ACC112 (cell line): Measurements from ENCODE around the gene CD276.

Experiments used
- H2AFZ ChIP-seq: fragments of 200-600 bp; sonication (generic); one replicate; pipeline ENCODE4 v1.6.0; 2017; ENCODE audit warnings: antibody characterized with exemption, low read length; ENCODE audit not compliant: unreplicated experiment
- H3K27ac ChIP-seq: fragments of 200-600 bp; sonication (generic); 2 replicates; pipeline ENCODE4 v1.5.1; 2014; ENCODE audit warnings: low read depth, mild to moderate bottlenecking, antibody characterized with exemption, low read length, moderate library complexity
- H3K27me3 ChIP-seq: fragments of 200-600 bp; sonication (generic); 2 replicates; pipeline ENCODE4 v1.6.1; 2014; ENCODE audit warnings: mild to moderate bottlenecking, antibody characterized with exemption, low read length, moderate library complexity, mixed read lengths; ENCODE audit not compliant: insufficient read depth
- H3K36me3 ChIP-seq: fragments of 200-600 bp; sonication (generic); 2 replicates; pipeline ENCODE4 v1.6.1; 2016; ENCODE audit warnings: mild to moderate bottlenecking, antibody characterized with exemption, low read length, moderate library complexity, mixed read lengths; ENCODE audit not compliant: insufficient read depth
- H3K4me1 ChIP-seq: fragments of 200-600 bp; sonication (generic); one replicate; pipeline ENCODE4 v1.6.1; 2016; ENCODE audit warnings: low read length, mixed read lengths; ENCODE audit not compliant: insufficient read depth, unreplicated experiment, control insufficient read depth
- H3K4me3 ChIP-seq: fragments of 200-600 bp; sonication (generic); 2 replicates; pipeline ENCODE4 v1.5.1; 2014; ENCODE audit warnings: mild to moderate bottlenecking, low read depth, low read length
- H3K79me2 ChIP-seq: fragments of 200-600 bp; sonication (generic); one replicate; pipeline ENCODE4 v1.6.0; 2016; ENCODE audit warnings: low read length; ENCODE audit not compliant: control insufficient read depth, unreplicated experiment, insufficient read depth

The CD276 gene

DNA sequence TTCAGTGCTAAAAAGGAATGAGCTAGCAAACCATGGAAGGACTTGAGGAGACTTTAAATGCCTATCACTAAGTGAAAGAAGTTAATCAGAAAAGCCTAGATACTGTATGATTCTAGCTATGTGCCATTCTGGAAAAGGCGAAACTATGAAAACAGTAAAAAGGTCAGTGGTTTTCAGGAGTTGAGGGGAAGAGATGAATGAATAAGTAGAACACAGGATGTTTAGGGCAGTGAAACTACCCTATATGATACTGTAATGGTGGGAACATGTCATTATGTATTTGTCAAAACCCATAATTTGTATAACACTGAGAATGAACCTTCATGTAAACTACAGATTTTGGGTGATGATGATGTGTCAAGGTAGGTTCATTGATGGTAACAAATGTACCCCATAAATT is 9.6 kb upstream of the CD276 start:
- Histone ChIP-seq H3K4me3 (no peak overlapping the region), H3K36me3 (no peaks in the 10 kb centered on the region), H2AFZ (no peak overlapping the region), H3K27me3 (peaks cover 50% of the 10 kb centered on the region), H3K27ac (no peak overlapping the region), H3K4me1 (no peaks in the 10 kb centered on the region), H3K79me2 (no peaks in the 10 kb centered on the region)

DNA sequence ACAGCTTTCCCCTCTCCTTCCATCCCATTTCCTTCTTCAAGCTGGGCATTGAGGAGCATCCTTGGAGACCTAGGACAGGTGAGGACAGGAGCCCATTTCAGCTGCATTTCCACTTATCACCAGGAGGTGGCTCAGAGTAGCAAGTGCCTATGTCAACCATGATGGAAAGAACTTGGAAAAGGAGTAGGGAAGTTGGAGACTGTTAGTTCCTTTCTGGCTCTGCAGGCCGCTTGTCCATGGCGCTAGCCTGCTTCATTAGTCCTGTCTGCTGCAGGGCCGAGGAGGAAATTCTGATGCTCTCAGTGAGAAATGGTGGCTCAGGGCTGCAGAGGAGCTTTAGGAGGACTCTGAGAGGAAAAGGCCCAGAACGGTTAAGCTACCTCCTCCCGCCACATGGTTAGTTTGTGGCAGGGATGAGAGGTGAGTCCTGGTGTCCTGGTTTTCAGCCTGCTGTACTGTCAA is 7.0 kb upstream of the CD276 start:
- Histone ChIP-seq H3K27ac (no peak overlapping the region), H3K36me3 (no peaks in the 10 kb centered on the region), H3K4me1 (peaks cover 12% of the 10 kb centered on the region), H3K79me2 (no peaks in the 10 kb centered on the region), H2AFZ (no peak overlapping the region), H3K27me3 (peaks cover 29% of the 10 kb centered on the region), H3K4me3 (no peak overlapping the region)

DNA sequence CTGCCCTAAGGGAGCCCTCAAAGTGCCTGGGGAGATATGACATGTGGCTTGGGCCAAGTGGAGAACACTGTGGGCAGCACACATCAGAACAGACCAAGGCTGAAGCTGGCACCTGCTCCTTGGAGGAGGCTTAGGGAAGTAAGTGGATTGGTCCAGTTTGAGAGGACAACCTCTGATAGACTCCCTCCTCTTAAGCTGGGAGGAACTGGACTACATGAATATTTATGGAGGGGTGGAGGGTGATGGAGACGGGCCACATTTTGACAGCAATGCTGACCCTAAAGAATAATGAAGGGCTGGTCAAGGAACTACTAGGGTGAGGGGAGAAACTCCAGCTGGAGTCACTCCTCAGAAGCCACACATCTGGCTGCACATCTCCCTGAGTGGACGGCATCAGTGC is 6.5 kb upstream of the CD276 start:
- no peaks in the 10 kb centered on the region for H3K36me3 ChIP-seq
- H3K4me3 ChIP-seq: no peak overlapping the region
- peaks cover 23% of the 10 kb centered on the region for H3K27me3 ChIP-seq
- no peak overlapping the region for H2AFZ ChIP-seq
- H3K79me2 ChIP-seq: no peaks in the 10 kb centered on the region
- H3K4me1 ChIP-seq: peaks cover 17% of the 10 kb centered on the region
- no peak overlapping the region for H3K27ac ChIP-seq

DNA sequence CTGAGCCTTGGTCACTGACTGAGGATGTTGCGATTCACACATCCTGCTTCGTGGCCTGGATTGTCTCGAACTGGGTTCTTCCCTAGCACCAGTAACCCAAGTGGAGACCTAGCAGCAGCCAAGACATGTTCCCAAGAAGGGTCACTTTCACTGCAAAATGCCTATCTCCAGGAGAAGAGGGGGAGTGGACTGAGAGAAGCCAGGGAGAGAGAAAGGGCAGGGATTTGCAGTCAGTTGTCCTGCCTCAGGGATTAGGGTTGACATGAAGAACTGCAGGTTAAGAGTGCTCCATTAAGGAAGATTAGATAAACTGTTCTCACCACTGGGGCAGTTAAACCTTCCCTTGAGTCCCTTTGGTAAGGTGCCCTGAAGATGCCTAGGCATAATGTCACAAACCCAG is 5.7 kb upstream of the CD276 start:
- H3K27ac ChIP-seq: no peak overlapping the region
- no peak overlapping the region for H2AFZ ChIP-seq
- no peaks in the 10 kb centered on the region for H3K79me2 ChIP-seq
- peaks cover 16% of the 10 kb centered on the region for H3K27me3 ChIP-seq
- peaks cover 18% of the 10 kb centered on the region for H3K4me1 ChIP-seq
- H3K36me3 ChIP-seq: no peaks in the 10 kb centered on the region
- no peak overlapping the region for H3K4me3 ChIP-seq

DNA sequence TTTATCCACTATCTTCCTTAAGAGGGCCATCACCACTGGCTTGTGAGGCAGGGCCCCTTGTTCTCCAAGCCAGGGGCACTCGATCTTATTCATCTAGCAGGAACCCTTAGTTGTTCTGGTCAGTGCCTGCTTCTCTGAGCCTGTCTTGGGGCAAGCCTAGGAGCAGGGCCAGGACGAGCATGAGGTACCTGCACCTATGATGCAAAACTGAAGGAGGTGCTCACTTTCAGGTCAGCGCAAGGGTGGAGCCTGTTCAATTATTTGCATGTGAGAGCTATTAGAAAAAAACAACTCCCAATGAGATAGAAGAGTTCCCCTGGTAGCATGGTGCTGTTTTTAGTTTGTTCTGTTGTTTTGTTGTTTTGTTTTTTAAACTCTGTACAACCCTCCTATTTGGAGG is 5.0 kb upstream of the CD276 start:
- no peaks in the 10 kb centered on the region for H3K79me2 ChIP-seq
- H3K36me3 ChIP-seq: no peaks in the 10 kb centered on the region
- no peak overlapping the region for H2AFZ ChIP-seq
- peaks cover 18% of the 10 kb centered on the region for H3K4me1 ChIP-seq
- H3K27ac ChIP-seq: no peak overlapping the region
- peaks cover 9% of the 10 kb centered on the region; the same call in 1 of the 2 replicates for H3K27me3 ChIP-seq
- no peak overlapping the region for H3K4me3 ChIP-seq

DNA sequence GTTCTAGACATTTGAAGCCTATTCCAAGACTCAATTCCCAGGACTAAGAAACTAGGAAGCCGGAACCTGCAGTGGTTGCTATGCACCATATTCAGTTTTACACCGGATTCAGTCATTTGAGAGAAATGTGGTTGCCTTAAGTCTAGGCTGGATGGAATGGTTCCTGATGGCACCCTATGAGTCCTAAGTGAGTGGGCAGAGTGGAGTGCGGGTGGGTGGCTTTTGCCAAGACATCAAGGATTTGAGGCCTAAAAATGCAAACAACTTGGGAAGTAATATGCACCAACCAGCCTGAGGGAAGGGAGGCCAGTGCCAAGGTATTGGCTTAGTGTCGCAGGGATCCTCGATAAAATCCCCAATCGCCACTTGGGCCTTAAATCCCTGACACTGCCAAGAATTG is 4.2 kb upstream of the CD276 start:
- Histone ChIP-seq H3K27me3 (peaks cover 4% of the 10 kb centered on the region; the same call in 1 of the 2 replicates), H3K79me2 (peaks cover 4% of the 10 kb centered on the region), H3K4me1 (peaks cover 18% of the 10 kb centered on the region), H2AFZ (no peak overlapping the region), H3K27ac (no peak overlapping the region), H3K4me3 (no peak overlapping the region), H3K36me3 (no peaks in the 10 kb centered on the region)

DNA sequence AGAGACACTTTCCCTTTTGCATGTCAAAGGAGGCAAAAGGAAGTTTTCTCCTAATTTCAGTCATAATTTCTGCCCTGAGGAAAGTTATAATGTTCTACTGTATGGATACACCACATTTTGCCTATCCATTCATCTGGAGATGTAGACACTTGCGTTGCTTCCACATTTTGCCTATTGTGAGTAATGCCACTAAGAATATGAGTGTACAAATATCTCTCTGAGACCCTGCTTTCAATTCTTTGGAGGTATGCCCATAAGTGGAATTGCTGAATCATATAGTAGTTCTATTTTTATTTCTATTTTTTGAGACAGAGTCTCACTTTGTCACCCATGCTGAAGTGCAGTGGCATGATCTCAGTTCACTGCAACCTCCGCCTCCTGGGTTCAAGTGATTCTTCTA is 3.6 kb upstream of the CD276 start:
- no peaks in the 10 kb centered on the region for H3K36me3 ChIP-seq
- no peak overlapping the region for H3K27ac ChIP-seq
- H3K4me3 ChIP-seq: no peak overlapping the region
- H3K27me3 ChIP-seq: no peaks in the 10 kb centered on the region
- peaks cover 10% of the 10 kb centered on the region for H3K79me2 ChIP-seq
- H2AFZ ChIP-seq: no peak overlapping the region
- H3K4me1 ChIP-seq: peaks cover 19% of the 10 kb centered on the region

DNA sequence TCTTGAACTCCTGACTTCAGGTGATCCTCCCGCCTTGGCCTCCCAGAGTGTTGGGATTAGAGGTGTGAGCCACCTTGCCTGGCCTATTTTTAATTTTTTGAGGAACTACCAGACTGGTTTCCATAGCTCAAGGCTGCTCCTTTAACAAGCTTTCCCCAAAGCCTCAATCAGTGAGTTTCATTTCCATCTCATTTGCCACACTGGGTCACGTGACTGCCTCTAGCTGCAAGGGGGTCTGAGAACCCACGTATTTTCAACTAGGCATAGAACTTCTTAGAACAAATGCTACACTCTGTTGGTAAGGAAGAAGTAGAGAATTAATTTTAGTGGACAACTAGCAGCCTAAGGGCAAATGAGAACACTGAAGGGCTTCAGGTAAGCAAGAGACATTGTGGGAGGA is 3.1 kb upstream of the CD276 start:
- Histone ChIP-seq H2AFZ (no peak overlapping the region), H3K36me3 (no peaks in the 10 kb centered on the region), H3K4me1 (peaks cover 24% of the 10 kb centered on the region), H3K27ac (no peak overlapping the region), H3K79me2 (peaks cover 15% of the 10 kb centered on the region), H3K27me3 (no peaks in the 10 kb centered on the region), H3K4me3 (no peak overlapping the region)

DNA sequence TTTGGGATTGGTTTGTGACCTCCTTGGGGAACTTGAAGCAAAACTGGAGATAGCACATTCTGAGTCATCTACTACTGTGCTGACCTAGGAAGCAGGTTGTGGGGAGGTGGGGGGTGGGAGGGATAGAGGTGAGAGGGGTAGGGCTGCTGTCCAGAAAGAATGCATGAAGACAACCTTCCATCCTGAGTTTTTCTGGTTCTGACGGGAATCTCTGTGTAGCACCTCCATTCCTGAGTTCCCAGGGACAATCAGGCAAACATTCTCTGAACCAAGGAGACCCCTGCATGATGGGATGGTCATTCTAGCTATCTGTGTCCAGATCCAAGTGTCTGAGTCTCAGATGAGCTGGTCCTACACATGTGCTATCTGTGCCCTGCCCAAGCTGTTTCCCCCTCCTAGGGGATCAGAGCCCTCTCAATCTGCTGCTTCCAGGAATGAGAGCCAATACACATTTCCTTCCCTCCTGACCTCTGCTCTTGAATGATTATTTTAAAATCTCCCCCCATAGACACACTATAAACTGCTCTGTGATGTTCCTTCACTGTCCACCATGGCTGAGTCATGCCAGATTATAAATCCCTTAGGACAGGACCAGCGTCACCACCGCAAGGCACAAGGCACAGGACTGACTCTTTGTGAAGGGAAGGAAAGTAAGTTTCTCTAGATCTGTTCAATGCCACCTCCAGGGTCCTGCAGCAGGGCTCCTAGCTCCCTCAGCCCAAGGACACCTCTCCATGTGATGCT is 2.2 kb upstream of the CD276 start:
- H3K36me3 ChIP-seq: no peaks in the 10 kb centered on the region
- H3K27me3 ChIP-seq: no peaks in the 10 kb centered on the region

DNA sequence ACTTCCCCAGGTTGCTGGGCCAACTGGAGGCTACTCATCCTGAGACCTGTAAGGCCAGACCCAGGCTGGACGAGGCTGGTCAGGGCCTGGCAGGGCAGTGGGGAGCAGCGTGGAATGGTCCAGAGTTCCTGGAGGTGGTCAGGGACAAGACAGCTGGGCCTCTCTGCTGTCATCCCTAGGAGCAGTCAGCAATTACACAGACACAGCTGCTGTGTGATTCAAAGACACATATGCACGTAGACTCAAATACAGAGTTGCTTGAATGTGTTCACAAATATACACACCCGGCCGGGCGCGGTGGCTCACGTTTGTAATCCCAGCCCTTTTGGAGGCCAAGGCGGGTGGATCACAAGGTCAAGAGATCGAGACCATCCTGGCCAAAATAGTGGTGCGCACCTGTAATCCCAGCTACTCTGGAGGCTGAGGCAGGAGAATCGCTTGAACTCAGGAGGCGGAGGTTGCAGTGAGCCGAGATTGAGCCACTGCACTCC is 1.5 kb upstream of the CD276 start:
- no peak overlapping the region; the same call in 1 of the 2 replicates for H3K27ac ChIP-seq

More for the DNA sequence above, 2.2 kb upstream of the CD276 start:
- H3K4me3 ChIP-seq: no peak overlapping the region
- H3K27ac ChIP-seq: no peak overlapping the region; the same call in 1 of the 2 replicates
- peaks cover 34% of the 10 kb centered on the region for H3K4me1 ChIP-seq
- H3K79me2 ChIP-seq: peaks cover 25% of the 10 kb centered on the region
- no peak overlapping the region for H2AFZ ChIP-seq

DNA sequence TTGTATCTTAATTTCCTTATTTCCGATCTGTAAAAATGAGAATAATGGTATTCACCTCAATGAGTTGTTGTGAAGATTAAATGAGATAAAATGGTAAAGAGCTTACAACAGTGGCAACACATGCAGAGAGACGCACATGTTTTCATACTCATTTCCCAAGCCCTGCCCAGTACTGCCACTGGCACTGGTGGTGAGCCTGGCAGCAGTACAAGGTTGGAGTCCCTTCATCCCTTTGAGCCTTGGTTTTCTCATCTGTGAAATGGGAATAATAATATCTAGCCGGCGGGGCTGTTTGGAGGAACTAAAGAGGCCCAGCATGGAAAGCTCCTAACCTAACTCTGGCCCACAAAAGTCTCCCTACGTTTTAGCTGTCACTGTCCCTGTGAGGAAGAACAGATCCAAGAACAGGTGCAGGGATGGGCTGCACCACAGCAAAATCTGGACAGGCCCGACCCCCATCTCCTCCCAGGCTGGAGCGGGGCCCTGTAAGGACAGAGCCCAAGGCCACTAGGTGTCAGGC is 866 bp upstream of the CD276 start:
- Histone ChIP-seq H3K27me3 (no peaks in the 10 kb centered on the region), H3K4me1 (peaks cover 47% of the 10 kb centered on the region), H2AFZ (no peak overlapping the region), H3K4me3 (peak overlapping the region; percentile 93), H3K27ac (peak overlapping the region; percentile 79; the same call in 1 of the 2 replicates), H3K79me2 (peaks cover 38% of the 10 kb centered on the region), H3K36me3 (no peaks in the 10 kb centered on the region)

More for the DNA sequence above, 1.5 kb upstream of the CD276 start:
- H3K4me3 ChIP-seq: no peak overlapping the region
- peaks cover 31% of the 10 kb centered on the region for H3K79me2 ChIP-seq
- no peaks in the 10 kb centered on the region for H3K36me3 ChIP-seq
- no peak overlapping the region for H2AFZ ChIP-seq
- H3K27me3 ChIP-seq: no peaks in the 10 kb centered on the region
- peaks cover 40% of the 10 kb centered on the region for H3K4me1 ChIP-seq
